ENCODE data around the gene PDE4D.

Gene PDE4D

DNA sequence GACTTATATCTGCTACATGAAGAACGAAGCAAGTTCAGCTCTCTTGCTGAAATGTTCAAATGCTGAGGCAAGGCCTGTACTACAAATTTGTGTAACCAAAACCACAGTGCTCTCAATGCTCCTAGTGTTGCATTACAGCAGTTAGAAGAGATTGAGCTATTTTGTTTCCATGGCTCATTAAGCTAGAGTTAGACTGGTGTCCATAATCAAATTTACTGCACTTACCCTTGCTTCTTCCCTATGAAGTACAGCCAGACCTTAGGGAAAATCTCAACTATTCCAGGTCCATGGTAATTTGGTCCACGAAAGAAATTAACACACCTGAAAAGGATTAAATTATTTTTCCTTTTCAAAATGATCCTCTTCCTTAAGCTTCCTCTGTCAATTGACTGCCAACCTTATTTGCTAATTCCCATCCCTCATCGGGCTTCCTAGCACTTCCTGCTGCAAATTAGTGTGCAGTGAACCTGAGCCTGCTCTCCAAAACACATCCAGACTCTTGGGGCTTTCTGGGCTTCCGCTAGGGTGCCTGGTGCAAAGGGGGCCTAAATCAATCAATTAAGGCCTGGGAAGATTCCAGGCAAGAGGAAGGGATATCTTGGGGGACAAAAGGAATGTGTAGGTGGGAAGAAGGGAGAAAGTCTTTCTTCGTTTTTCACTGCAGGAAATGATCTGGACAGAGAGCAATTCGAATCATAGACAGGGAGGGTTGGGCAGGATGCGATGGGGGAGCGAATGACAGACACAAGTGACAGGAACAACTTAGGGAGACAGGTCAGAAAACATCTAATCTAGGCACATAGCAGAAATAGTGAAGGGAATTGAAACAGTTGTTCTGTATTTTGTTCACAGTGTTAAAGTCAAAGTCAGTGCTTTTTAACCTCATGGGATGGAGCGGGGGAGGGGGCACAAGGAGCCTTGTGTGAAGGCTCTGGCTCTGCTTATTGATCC lies 768.2 kb downstream of the PDE4D start:
- peak; percentile 87 for DNase-seq

DNA sequence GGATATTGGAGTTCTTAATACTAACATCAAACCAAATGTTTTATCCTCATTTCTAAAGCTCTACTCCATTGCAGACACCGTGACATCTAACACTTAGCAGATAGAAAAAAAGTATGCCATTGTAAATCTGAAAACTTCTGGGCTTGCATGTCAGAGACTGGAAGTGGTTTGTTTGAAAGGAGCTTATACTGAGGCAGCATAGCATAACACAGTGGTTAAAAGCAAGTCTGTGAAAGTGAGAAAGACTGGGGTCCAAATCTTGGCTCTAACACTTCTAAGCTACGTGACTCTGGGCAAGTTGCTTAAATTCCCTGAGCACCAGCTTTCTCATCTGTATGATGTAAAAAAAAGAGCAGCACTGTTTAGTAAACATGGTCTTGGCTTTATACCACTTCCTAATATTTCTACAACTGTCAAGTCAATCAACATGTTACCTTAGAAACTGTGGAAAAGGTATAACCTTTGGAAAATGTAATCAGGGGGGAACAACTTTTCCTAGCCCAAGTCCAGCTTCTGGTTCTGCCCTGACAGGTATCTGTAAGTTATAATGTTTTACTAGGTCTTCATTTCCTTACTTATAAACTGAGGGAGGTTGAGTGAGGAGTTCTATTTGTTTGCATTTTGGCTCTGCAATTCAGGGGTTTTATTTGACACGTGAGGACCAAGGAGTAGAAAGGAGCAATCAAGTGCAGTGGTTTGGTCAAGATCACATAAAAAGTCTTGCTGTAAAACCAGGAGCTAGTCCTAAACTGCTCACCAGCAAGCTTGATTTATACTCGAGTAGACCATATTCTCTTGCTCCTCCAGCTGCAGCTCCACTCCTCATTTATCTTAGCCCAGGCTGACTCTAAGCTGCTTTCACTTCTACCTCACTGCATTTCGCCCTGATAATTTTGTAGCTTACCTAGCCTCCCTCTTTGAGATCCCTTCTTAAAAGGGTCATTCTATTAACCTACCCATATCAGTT lies 769.6 kb downstream of the PDE4D start:
- no peak for DNase-seq

DNA sequence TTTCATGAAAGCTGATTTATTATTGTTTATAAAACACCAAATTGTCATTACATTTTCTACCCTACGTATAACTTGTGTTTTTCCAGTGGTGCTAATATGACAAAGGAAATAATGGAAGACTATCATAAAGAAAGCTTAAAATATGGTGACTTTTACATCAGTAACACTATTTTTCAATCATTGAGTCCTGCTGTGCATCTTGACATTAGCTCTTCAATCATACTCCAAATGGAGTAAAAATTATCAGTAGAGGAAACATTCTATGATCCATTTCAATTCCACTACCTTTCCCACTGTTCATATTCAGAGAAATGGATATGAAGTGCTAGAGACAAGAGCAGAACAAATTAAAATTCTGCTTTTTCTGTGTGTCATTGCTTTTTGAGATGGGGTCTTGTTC lies 774.0 kb downstream of the PDE4D start:
- no peak for DNase-seq

DNA sequence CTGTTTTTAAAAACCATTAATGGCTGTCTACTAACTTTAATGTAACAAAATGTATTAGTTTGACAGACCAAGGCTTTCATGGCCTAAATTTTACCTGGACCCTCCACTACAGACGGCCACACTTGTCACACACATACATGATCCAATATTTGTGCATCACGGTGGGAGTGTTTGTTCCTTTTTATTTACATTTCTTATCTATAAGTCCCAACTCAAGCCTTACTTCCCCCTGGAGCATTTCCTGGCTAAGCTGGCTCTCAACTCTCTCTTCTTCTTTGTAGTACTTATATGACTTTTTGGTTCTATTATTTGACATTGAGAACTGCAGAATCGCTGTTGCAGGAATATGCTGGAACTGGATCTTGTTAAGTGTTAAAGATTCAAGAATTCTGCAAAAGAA lies 776.2 kb downstream of the PDE4D start:
- no peak for DNase-seq

DNA sequence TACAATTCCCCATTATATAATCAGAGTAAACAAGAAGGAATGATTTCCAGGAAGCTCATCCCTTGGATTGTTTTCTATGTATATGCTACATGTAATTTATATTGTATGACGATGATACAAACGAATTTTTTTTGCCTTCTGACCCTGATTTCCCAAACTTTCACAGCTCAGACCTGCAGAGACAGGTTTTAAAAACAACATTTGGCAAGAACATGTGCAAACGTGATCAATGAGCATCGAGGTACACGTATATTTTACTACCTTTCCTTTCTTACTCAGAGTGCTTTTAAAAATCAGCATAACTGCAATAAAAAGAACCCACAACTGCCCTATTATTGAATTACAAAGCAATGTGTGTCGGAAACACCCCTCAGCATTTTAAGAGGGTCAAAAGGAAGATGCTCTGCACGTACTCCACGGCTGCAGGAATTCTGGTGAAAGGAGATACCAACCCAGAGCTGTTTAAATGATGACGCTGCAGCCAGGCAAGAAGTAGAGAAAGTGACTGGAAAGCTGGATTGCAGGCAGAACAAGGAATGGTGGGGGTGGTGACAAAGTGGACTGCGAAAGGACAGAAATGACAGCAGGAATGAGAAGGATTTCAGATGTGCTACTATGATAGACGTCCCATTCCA lies 777.2 kb downstream of the PDE4D start:
- DNase-seq = no peak

DNA sequence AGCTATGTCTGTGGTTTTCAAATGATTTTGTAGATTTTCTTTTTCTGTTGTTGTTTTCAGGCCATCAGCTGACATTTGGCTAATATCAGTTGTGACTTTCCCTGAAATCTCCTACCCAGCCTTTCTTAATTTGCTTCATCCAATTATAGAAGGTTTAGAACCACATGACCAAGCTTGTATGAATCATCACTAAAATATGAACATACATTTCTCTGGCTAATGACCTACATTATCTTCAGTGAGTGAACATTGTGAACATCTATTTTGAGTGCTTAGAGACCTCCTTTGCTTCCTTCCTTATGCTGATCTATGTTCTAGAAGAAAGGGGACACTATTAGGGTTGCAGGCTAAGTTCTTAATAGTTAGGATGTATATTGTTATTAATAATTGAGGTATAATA lies 778.2 kb downstream of the PDE4D start:
- no peak for DNase-seq

DNA sequence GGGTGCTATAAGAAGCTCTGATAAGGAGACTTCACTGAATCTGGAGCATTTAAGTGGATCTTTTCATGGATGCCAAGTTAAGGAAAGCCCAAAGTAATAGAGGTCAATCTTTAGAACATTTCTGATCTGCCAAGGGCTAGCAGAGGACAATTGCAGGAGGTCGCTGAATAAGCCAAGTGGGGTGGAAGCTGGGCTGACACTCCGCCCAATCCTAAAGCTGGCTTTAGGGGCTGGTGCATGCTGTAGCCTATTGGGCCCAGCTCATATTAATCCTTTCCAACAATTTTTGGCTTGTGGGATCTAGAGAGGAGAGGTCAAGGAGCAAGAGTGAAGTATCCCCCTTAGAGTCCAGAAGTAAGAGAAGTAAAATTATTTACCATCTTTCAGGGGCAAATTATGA lies 784.1 kb downstream of the PDE4D start:
- no peak for DNase-seq

DNA sequence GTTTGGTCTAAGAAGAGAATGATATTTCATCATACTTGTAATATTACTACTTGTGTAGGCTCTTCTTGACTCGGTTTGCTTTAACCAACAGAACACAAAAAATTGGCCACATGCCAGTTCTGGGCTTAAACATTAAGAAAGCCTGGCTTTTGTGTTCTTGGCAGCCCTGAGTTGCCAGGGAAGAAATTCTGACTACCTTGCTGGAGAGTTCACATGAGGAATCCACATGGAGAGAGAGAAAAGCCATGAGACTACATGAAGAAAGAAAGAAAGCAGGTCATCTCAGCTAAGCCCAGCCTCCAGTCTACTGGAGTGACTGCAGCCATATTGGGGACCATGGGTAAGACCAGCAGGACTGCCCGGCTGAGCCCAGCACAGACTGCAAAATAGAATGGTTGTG lies 785.8 kb downstream of the PDE4D start:
- no peak for DNase-seq

DNA sequence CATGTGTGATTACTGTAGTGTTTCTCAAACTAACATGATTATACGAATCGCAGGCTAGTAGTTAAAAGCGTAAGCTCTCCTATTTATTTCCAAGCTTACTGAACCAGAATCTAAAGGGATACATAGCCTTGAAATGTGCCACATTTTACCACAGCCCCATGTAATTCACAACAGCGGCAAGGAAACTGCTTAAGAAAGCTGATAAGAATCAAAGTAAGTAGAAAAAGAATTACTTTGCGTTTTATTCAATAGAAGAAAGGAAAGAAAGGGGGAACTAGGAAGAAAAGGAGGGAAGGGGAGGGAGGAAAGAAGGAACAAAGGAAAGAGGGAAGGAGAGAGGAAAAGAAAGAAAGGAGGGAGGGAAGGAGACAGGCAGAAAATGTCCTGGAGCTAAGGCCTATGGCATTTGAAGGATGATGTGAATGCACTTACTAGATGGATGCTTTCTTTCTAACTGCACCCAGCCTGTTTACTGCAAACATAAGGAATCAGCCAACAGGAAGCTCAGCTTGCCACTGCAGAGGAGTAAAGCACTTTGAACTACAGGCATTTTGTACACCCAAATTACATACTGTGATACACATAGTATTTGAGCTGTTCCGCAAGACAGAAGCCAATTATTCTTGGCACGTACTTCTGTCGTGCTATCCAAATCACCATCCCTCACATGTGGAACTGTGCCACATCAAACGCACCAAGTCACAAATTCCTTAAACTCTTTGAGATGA lies 789.0 kb downstream of the PDE4D start:
- no peak for DNase-seq

DNA sequence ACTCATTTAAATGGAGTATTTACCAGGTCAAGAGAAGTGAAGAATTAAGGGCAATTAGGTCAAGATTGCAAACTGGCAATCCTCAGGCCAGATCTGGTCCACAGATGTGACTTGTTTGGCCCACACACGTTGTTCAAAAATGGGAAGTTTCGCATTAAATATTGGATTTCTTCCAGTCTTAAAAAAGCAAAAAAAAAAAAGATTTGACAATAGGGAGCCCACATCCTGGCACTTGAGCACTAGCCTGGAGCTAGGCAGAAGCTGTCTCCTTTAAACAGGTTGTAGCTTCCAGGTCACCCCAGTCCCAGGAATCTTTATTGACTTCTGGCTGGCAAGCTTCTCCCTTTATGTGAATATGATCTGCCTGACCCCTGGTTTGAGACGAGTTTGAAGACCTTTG lies 790.2 kb downstream of the PDE4D start:
- no peak for DNase-seq

DNA sequence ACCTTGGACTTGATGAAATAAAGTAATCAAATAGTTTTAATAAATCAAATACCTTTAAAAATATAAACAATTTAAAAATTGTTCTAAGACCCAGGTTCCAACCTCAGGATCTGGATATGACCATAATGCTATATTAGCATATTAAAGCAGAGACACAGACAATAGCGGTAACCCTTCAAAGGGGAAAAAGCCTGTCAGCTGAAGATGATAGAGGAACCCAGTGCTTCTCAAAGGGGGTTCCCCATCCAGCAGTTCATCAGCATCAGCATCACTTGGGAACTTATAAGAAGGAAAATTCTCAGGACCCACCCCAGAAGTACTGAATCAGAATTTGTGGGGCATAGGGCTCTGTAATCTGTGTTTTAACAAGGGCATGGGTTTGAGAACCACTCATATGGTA lies 791.1 kb downstream of the PDE4D start:
- no peak for DNase-seq

DNA sequence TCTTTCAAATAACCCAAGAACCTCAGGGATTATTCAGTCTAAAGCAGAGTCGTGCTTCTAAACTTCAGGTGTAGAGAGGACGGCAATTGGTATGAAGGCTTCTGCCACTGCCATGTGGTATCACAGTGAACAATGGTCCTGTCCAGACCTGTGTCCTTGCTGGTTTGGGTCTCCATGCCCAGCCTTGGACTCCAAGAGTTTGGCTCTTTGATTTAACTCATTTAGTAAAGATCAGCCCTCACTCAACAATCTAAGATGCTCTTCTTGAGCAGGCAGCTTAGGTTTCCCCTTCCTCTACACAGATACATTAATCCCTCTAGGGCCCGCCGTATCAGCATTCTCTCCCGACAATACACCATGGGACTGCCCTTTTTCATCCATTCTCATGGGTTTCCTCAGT lies 792.7 kb downstream of the PDE4D start:
- no peak for DNase-seq

DNA sequence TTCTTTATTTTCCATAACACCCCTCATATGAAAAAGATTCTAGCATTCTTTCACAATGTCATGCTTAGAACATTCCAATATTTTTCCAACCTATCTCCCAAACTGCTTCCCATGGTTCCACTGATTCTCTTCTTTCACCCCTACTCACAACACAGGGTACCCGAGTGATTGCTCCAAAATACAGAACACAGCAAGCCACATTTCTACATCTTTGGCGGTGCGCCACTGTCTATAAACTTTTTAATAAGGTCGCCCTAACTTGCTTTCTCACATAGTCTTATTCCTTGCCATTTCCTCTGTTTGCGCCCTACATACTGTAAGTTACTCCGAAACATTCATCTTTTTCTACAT lies 793.6 kb downstream of the PDE4D start:
- DNase-seq = no peak

DNA sequence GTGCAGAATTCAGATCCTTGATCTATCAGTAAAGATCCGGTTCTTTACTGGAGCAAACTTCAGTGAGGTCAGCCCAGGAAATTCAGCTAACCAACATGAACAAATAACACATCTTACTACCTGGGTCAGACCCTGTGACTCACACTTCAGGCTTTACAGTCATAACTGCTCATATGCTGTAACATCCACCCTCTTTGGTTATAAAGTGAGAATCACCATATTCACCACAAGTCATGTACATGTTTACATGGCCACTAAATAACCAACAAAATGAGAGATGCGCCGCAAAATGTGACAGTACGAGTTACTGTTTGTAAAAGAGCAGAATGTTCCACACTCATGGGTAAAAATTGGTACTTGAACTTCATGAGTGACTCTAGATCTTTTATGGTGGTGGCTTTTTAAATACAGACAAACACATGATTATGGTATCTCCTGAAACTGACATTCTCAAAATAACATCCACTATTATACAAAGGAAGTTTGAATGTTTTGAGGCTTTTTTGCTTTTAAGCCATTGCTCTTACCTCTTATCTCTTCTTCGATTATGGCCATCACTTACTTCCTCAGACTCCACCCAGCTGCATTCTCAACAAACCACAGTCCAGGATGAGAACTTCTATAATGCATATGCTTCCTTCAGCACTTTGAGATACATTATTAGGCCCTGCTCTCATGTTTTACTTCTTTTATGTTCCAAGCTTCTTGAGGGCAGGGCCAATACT lies 794.1 kb downstream of the PDE4D start:
- DNase-seq = no peak

DNA sequence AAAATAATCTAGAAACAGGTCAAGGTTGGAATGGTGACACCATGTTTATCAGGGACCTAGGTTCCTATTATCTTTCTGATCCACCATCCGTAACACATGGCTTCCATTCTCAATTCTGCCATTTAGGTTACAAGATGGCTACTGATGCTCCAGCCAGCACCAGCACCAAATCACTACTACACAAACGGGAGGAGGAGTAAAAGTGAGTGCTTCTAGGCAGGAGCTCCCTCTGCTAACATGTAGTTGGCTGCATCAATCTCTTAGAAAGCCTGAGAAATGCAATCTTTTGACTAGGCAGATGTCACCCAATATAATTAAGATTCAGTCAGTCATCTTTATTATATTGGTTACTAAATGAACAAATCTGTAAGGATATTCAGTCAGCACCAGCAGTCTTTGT lies 794.8 kb downstream of the PDE4D start:
- DNase-seq = no peak

DNA sequence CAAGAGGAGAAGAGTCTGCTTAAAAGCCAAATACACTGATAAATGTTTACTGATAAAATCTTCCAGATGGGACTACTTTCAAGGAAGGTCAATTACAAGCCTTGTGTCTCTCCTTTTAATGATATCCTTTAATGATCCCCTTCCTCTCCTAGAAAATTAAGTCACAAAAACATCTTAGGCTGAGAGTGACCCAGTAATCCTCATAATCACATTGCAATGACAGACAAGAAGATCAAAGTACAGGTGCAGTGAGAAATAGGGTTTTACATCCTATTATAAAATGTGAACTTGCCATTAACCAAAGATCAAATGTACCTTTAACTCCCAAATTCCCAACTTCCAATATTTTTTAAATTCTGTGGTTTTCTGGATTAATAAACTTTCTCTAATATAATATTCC lies 795.8 kb downstream of the PDE4D start:
- DNase-seq = no peak

DNA sequence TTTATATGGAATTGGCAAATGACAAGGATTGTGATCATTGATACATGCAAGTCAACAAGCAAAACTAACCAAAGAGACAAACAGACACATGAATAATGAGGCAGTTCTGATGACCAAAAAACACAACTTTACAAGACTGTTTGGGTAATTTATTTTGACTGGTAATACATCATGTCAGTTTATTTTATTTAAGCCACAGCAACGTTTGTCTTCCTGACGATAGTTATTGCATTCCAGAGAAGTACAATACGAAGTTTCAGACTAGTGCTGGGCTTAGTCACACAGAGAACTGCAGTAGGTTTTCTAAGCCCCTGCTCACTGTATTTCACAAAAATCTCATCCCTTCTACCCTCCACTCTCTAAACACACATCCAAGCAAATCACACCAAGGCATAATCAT lies 796.4 kb downstream of the PDE4D start:
- no peak for DNase-seq

DNA sequence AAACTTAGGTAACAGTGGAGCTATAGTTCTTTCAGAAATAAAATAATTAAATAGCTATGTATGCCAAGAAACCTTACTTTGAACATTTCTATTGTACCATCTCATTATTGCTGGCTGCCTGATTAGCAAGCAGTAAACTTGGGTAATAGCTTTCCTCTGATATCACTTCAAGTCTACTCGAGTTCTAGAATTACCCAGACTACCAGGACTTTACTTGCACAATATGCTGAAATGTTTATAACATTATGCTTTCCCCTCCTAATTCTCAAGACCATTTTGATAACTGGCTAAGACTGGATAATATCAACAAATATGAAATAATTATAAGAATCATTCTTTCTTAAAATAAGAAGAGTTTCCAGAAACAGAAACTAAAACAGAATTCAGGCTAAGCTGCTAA lies 798.0 kb downstream of the PDE4D start:
- no peak for DNase-seq

DNA sequence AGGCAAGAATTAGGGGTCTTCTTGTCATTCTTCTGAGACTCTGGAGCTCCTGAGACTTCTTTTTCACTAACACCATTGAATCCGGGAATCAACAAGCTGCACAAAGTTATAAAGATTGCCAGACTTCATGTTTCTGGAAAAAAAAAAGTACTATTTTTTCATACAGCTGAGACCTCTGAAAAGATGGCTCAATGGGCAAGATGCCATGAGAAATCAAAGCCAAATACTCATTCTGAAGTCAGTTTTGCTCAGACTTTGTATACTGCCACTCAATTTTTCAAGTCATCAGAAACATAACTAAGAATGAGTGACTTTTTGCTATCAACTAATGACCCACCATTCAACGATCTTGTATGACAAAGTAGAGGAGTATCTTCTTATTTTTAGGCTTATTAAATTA lies 798.7 kb downstream of the PDE4D start:
- DNase-seq = no peak

DNA sequence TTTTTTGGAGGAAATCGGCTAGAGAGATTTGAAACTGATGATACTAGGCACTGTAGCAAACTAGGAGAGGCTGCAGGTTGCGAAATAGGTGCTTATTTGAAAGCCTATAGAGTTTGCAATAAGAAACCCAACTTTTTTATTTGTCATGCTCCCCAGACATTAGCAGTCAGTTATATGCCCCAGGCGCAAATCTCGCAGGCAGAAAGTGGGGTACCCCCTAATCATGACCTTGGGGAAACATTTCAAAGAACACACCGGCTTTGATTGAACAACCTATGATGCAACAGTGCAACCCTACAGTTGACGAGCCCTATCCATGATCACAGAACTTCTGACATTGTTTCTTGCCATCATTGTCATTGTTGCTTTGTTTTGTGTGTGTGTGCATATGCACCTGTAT lies 800.2 kb downstream of the PDE4D start:
- no peak for DNase-seq

DNA sequence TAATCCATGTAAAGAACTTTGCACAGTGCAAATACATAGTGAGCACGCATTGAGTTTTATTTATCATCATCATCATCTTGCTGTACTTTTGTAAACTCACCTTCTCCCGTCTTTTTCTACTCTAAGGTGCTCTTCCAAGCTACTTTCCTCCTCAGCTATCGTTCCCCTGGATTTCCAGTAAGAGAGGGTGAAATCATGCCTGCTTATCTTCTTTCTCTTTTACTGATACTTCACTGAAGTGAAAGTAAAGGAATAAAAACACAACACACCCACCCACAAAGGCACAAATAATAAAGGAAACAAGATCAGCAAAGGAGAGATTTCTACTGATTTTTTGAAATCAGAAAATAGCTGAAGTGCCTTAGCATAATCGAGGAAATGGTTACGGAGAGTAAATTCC lies 800.8 kb downstream of the PDE4D start:
- no peak for DNase-seq

DNA sequence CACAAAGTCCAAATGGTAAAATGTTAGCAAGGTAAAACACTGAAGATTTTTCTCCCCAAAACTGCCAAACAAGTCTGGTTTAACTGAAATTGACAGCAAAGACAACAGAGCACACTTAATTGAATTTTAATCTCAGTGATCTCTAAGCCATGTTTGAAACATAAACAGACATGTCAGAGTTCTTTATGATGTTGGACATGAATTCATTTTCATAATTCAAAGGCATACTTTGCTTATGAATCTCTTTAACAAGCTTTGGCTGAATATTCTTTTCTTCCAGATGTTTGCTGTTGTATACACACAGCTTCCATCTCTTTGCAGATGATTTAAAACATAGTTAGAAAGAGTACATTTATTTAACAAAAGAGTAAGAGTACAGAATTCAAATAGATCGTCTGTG lies 801.6 kb downstream of the PDE4D start:
- no peak for DNase-seq

All from NCI-H2029 treated with DMSO at 0.1 percent for 48 hours (cell line).